ENCODE measurements around the gene ZNF628. TPM values are rescaled to one million over a fixed set of nuclear protein-coding genes. Genes with fewer than 3 reads are reported as not detected.

ZNF628 gene
- total RNA-seq: 5.6 TPM

GRCh38 chr19:55476100-55476775 lies at the start of gene ZNF628:
Gene ZNF628 (plus strand): TSS chr19:55476617. CDS start chr19:55479911, 3,294 bp downstream.

GRCh38 chr19:55443045-55443823 lies 33.2 kb upstream of the ZNF628 start, which contains the start of gene SHISA7:
Gene SHISA7 (minus strand): TSS chr19:55443300. CDS start chr19:55442863, 437 bp downstream.

GRCh38 chr19:55461259-55461973 lies 15.0 kb upstream of the ZNF628 start, which contains the start of gene ISOC2:
Gene ISOC2 (minus strand): TSS chr19:55461642. CDS start chr19:55456486, 5,156 bp downstream.

GRCh38 chr19:55464662-55465054 lies 11.8 kb upstream of the ZNF628 start, which contains the start of gene C19orf85:
Gene C19orf85 (minus strand): TSS chr19:55464751. CDS start chr19:55464554, 197 bp downstream.

GRCh38 chr19:55484593-55485438 lies 8.4 kb downstream of the ZNF628 start, which contains the start of gene NAT14:
Gene NAT14 (plus strand): TSS chr19:55485188. CDS start chr19:55485709, 521 bp downstream.

GRCh38 chr19:55487924-55488687 lies 11.7 kb downstream of the ZNF628 start, which contains the start of gene SSC5D:
Gene SSC5D (plus strand): TSS chr19:55488436. CDS start chr19:55488590, 154 bp downstream.

Other genes with a start within 250 kb of the ZNF628 start
- 1.3 TPM for gene TMEM86B, start 247.9 kb upstream of the ZNF628 start, total RNA-seq
- 37.1 TPM for gene PPP6R1, start 217.6 kb upstream of the ZNF628 start, total RNA-seq
- gene HSPBP1, start 196.5 kb upstream of the ZNF628 start, total RNA-seq: 28.1 TPM
- 11.2 TPM for gene BRSK1, start 192.6 kb upstream of the ZNF628 start, total RNA-seq
- 2.1 TPM for gene TMEM150B, start 151.3 kb upstream of the ZNF628 start, total RNA-seq
- 22.5 TPM for gene KMT5C, start 136.7 kb upstream of the ZNF628 start, total RNA-seq
- gene COX6B2, start 121.9 kb upstream of the ZNF628 start, total RNA-seq: 0.12 TPM
- gene GARIN5B, start 113.4 kb upstream of the ZNF628 start, total RNA-seq: not detected
- gene IL11, start 106.2 kb upstream of the ZNF628 start, total RNA-seq: 0.41 TPM
- gene TMEM190, start 99.8 kb upstream of the ZNF628 start, total RNA-seq: not detected
- gene TMEM238, start 92.3 kb upstream of the ZNF628 start, total RNA-seq: 1.6 TPM
- gene RPL28, start 90.7 kb upstream of the ZNF628 start, total RNA-seq: 334 TPM
- 21.2 TPM for gene UBE2S, start 68.8 kb upstream of the ZNF628 start, total RNA-seq
- 0.12 TPM for gene SHISA7, start 33.3 kb upstream of the ZNF628 start, total RNA-seq
- 80.6 TPM for gene ISOC2, start 15.0 kb upstream of the ZNF628 start, total RNA-seq
- not detected for gene C19orf85, start 11.9 kb upstream of the ZNF628 start, total RNA-seq
- 19.6 TPM for gene NAT14, start 8.6 kb downstream of the ZNF628 start, total RNA-seq
- gene SSC5D, start 11.8 kb downstream of the ZNF628 start, total RNA-seq: 5.3 TPM
- gene SBK2, start 60.5 kb downstream of the ZNF628 start, total RNA-seq: 0.35 TPM
- gene SBK3, start 68.9 kb downstream of the ZNF628 start, total RNA-seq: not detected
- gene ZNF579, start 104.2 kb downstream of the ZNF628 start, total RNA-seq: 10.0 TPM
- 9.2 TPM for gene FIZ1, start 122.9 kb downstream of the ZNF628 start, total RNA-seq
- gene ZNF524, start 123.7 kb downstream of the ZNF628 start, total RNA-seq: 13.3 TPM
- gene ZNF865, start 129.0 kb downstream of the ZNF628 start, total RNA-seq: 10.3 TPM
- gene ZNF784, start 147.9 kb downstream of the ZNF628 start, total RNA-seq: 14.7 TPM
- gene ZNF580, start 164.4 kb downstream of the ZNF628 start, total RNA-seq: 18.8 TPM
- 26.9 TPM for gene ZNF581, start 167.0 kb downstream of the ZNF628 start, total RNA-seq
- gene CCDC106, start 171.6 kb downstream of the ZNF628 start, total RNA-seq: 12.3 TPM
- gene U2AF2, start 178.4 kb downstream of the ZNF628 start, total RNA-seq: 150 TPM
- 110 TPM for gene EPN1, start 198.6 kb downstream of the ZNF628 start, total RNA-seq